Muscle of back (tissue), 11 donors: ENCODE results near the gene KAT2A. TPM values are rescaled to one million over a fixed set of nuclear protein-coding genes. Genes with fewer than 3 reads are reported as not detected.

Experiments used
- DNase-seq, 3 donors: peaks; one replicate each; pipeline versions ENCODE4 v3.0.0 to v3.0.0-alpha.2; 2013
- polyA plus RNA-seq, 10 donors: library from polyadenylated mRNA; unstranded; fragments of 120-200 nt; gene quantifications; one replicate each; pipeline ENCODE4 v1.2.1, GENCODE V29; 2013; ENCODE audit not compliant: insufficient read length in 10 of 10

The KAT2A gene
- polyA plus RNA-seq, 10 donors: 28.7 to 62.9 (median 44.1) TPM

DNA sequence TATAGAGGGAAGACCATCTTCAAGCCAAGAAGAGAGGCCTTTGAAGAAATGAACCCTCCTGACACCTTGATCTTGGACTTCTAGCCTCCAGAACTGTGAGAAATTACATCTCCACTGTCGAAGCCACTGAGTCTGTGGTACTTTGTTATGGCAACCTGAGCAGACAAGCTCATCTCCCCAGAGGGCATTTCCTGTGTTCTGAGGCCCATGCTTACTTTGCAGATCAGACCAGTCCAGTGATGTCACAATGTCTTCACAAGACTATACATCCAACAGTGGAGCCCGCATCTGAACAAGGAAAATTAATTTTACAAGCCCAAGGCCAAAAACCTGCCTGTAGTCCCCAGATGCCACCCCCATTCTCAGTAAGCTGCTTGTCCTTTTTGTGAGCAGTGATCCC, 56.0 kb downstream of the KAT2A start:
- no peak for DNase-seq

Other genes with a start within 250 kb of the KAT2A start
- 10 to 100 TPM; 48.4 to 77.4 (median 58.5) TPM for gene ACLY, start 202.4 kb downstream of the KAT2A start, polyA plus RNA-seq
- gene ODAD4, start 190.8 kb downstream of the KAT2A start, polyA plus RNA-seq: 1 to 10 TPM in 1 of 10 donors, under 1 TPM in 9; 0.53 to 1.2 (median 0.71) TPM
- 10 to 100 TPM; 34.3 to 62.8 (median 41.1) TPM for gene CNP, start 154.6 kb downstream of the KAT2A start, polyA plus RNA-seq
- 100 to 1,000 TPM in 2 of 10 donors, 10 to 100 TPM in 8; 79.1 to 109 (median 91.0) TPM for gene DNAJC7, start 103.9 kb downstream of the KAT2A start, polyA plus RNA-seq
- gene NKIRAS2, start 101.3 kb downstream of the KAT2A start, polyA plus RNA-seq: 10 to 100 TPM; 32.9 to 50.9 (median 41.2) TPM
- 1 to 10 TPM in 6 of 10 donors, under 1 TPM in 4; 0.87 to 1.7 (median 1.0) TPM for gene C17orf113, start 70.8 kb downstream of the KAT2A start, polyA plus RNA-seq
- gene ZNF385C, start 22.9 kb downstream of the KAT2A start, polyA plus RNA-seq: 10 to 100 TPM in 2 of 10 donors, 1 to 10 TPM in 8; 4.3 to 16.1 (median 7.8) TPM
- gene DHX58, start 8.7 kb downstream of the KAT2A start, polyA plus RNA-seq: 1 to 10 TPM; 3.7 to 8.7 (median 5.2) TPM
- gene HSPB9, start 1.4 kb upstream of the KAT2A start, polyA plus RNA-seq: under 1 TPM in 9 of 10 donors, not detected in 1; 0.11 to 0.38 (median 0.21) TPM
- gene RAB5C, start 33.6 kb upstream of the KAT2A start, polyA plus RNA-seq: 10 to 100 TPM; 49.8 to 89.5 (median 63.1) TPM
- under 1 TPM in 3 of 10 donors, not detected in 7; 0.03 to 0.06 (median 0.05) TPM for gene KCNH4, start 59.8 kb upstream of the KAT2A start, polyA plus RNA-seq
- under 1 TPM in 1 of 10 donors, not detected in 9; 0.27 TPM for gene HCRT, start 64.1 kb upstream of the KAT2A start, polyA plus RNA-seq
- gene GHDC, start 73.1 kb upstream of the KAT2A start, polyA plus RNA-seq: 10 to 100 TPM in 5 of 10 donors, 1 to 10 TPM in 5; 8.4 to 12.9 (median 10.2) TPM
- gene STAT5B, start 155.0 kb upstream of the KAT2A start, polyA plus RNA-seq: 10 to 100 TPM; 30.4 to 51.6 (median 40.3) TPM
- 10 to 100 TPM; 13.5 to 19.9 (median 16.0) TPM for gene STAT5A, start 167.1 kb upstream of the KAT2A start, polyA plus RNA-seq